GM12891 (cell line): Measurements from ENCODE around the gene ITGAD.

Source experiments
- POLR2A ChIP-seq: IDR thresholded peaks from 2 replicates; pipeline ENCODE4 v1.6.1; 2011; ENCODE audit warnings: low read depth, low read length, control low read depth
- POLR2AphosphoS5 ChIP-seq: IDR thresholded peaks from 2 replicates; pipeline ENCODE4 v1.6.1; 2011; ENCODE audit warnings: low read depth, low read length, control low read depth
- SPI1 ChIP-seq: IDR thresholded peaks from 2 replicates; pipeline ENCODE4 v1.6.1; 2011; ENCODE audit warnings: low read depth, low read length, control low read depth

DNA sequence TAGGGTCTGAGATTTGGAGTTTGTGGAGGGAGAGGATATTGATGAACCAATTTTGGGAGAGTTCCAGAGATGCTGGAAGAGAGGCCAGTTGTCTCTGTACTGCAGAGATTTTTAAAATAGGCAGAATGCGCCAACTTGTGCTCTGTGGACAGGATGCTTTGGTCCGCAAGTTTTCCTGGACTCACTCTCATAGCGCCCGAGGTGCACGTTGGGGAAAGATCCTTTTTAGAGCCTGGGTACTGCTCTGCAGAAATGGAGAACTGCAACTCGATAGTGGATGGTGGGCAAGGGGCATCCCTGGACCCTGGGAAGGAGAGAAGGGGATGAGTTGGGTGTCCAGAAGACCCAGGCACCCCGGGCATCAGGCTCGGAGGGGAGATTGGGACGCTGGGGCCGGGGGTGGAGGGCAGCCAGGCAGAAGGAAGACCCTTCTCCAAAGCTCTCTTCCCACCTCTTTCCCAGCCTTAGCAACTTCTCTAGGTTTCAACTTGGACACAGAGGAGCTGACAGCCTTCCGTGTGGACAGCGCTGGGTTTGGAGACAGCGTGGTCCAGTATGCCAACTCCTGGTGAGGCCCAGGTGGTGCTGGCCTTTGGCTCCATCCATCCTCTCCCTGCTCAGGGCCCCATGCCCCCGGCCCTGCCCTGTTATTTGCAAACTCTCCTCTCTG lies 37.6 kb upstream of the ITGAD start:
- TF ChIP-seq POLR2AphosphoS5 (no peak), POLR2A (no peak), SPI1 (peak; percentile 35)
